ENCODE measurements around the gene HCRTR1.

GRCh38 chr1:31569596-31570173 is 47.8 kb upstream of the HCRTR1 start:
- TF ChIP-seq POLR2A (IDR thresholded peaks at IDR 0.05; ENCODE audit: low read depth, low read length) (no peak), TAF1 (IDR thresholded peaks at IDR 0.05; ENCODE audit: low read depth, low read length) (no peak), SPI1 (IDR thresholded peaks at IDR 0.05; ENCODE audit: low read depth, low read length) (no peak), POLR2AphosphoS5 (IDR thresholded peaks at IDR 0.05; ENCODE audit: low read depth, low read length) (no peak), POU2F2 (IDR thresholded peaks at IDR 0.05; ENCODE audit: low read depth, low read length) (no peak), PAX5 (IDR thresholded peaks at IDR 0.05; ENCODE audit: insufficient read depth, low read length, severe bottlenecking) (no peak)
